ENCODE measurements around the gene POLR3G.
A peak's percentile ranks its signal among the peaks of the same experiment; 100 is the strongest.

The POLR3G gene

GRCh38 chr5:90558344-90559192 is 83.9 kb downstream of the POLR3G start, which contains the start of gene ADGRV1:
TSS of gene ADGRV1 (plus strand) at chr5:90558797. CDS start at chr5:90558896, 99 bp downstream.
- ChIA-PET POLR2A (interaction anchor here (0.9 to 3.9 kb wide), 5 partner anchors 11 to 824 kb away, joined by 3 to 27 read pairs (median 4); partner anchors contain the start of genes ARRDC3, MBLAC2 and POLR3G), CTCF (interaction anchor here (0.7 to 1.6 kb wide), 3 partner anchors 31 to 48 kb away, joined by 4 to 6 read pairs (median 4); no protein-coding TSS in a partner anchor)
- H3K9me3 ChIP-seq (ENCODE audit: control insufficient read depth, insufficient read depth, low read depth, low read length), result no peaks in the 10 kb centered on the region
- H3K36me3 ChIP-seq (ENCODE audit: control insufficient read depth in 2 of 2, insufficient read depth in 1 of 2, low read length in 2 of 2), result no peaks in the 10 kb centered on the region
- H3K4me1 ChIP-seq (ENCODE audit: control insufficient read depth, insufficient read depth, low read length), result peaks cover 36% of the 10 kb centered on the region
- peak within 1 kb of the TSS; percentile 92 for H3K27ac ChIP-seq (ENCODE audit: extremely low read depth, low read depth, low read length)
- H3K4me3 ChIP-seq (ENCODE audit: low read depth, low read length), result peak within 1 kb of the TSS; percentile 98
- TF ChIP-seq ZBTB20 (tag by site-specific recombination; IDR thresholded peaks at IDR 0.05), result peak; percentile 84
- peak; percentile 85 for TF ChIP-seq GLIS1 (tag by site-specific recombination; IDR thresholded peaks at IDR 0.05)
- TF ChIP-seq ZNF112 (tag by site-specific recombination; IDR thresholded peaks at IDR 0.05), result no peak
- no peak for TF ChIP-seq BCL11A (tag by site-specific recombination; IDR thresholded peaks at IDR 0.05; ENCODE audit: low read depth)
- TF ChIP-seq PBX3 (CRISPR knock-in tag; IDR thresholded peaks at IDR 0.05), result peak; percentile 87; the same call in 1 of the 2 replicates
- TF ChIP-seq ZNF558 (tag by site-specific recombination; IDR thresholded peaks at IDR 0.05), result peak; percentile 13; the same call in 1 of the 2 replicates
- 0 out of 2 replicates have a peak, but pooled peaks have one; percentile 56 for TF ChIP-seq ZSCAN18 (tag by site-specific recombination; IDR thresholded peaks at IDR 0.05)
- TF ChIP-seq ZNF311 (tag by site-specific recombination; IDR thresholded peaks at IDR 0.05; ENCODE audit: borderline replicate concordance), result no peak
- peak; percentile 98 for TF ChIP-seq SP3 (tag by site-specific recombination; IDR thresholded peaks at IDR 0.05)
- no peak for TF ChIP-seq AEBP2 (tag by site-specific recombination; IDR thresholded peaks at IDR 0.05; ENCODE audit: borderline replicate concordance)
- TF ChIP-seq ZNF214 (tag by site-specific recombination; IDR thresholded peaks at IDR 0.05; ENCODE audit: borderline replicate concordance), result no peak
- TF ChIP-seq ZBTB10 (tag by site-specific recombination; IDR thresholded peaks at IDR 0.05), result 0 out of 2 replicates have a peak, but pooled peaks have one; percentile 21
- no peak for TF ChIP-seq ELK4 (IDR thresholded peaks at IDR 0.05; ENCODE audit: borderline replicate concordance, low read depth, low read length)
- peak; percentile 87 for TF ChIP-seq ZNF629 (tag by site-specific recombination; IDR thresholded peaks at IDR 0.05)
- peak; percentile 92 for TF ChIP-seq ZNF610 (tag by site-specific recombination; IDR thresholded peaks at IDR 0.05; ENCODE audit: borderline replicate concordance)
- TF ChIP-seq SALL2 (tag by site-specific recombination; IDR thresholded peaks at IDR 0.05; ENCODE audit: borderline replicate concordance), result no peak
- TF ChIP-seq ZNF239 (tag by site-specific recombination; IDR thresholded peaks at IDR 0.05), result 0 out of 2 replicates have a peak, but pooled peaks have one; percentile 54
- TF ChIP-seq ZNF600 (tag by site-specific recombination; IDR thresholded peaks at IDR 0.05), result peak; percentile 98
- no peak for TF ChIP-seq ZNF140 (tag by site-specific recombination; IDR thresholded peaks at IDR 0.05)
- no peak for TF ChIP-seq ZNF121 (tag by site-specific recombination; IDR thresholded peaks at IDR 0.05)
- peak; percentile 73; the same call in 1 of the 2 replicates for TF ChIP-seq KLF7 (tag by site-specific recombination; IDR thresholded peaks at IDR 0.05; ENCODE audit: borderline replicate concordance)
- TF ChIP-seq ZNF221 (tag by site-specific recombination; IDR thresholded peaks at IDR 0.05; ENCODE audit: borderline replicate concordance), result no peak
- TF ChIP-seq KLF10 (tag by site-specific recombination; IDR thresholded peaks at IDR 0.05), result peak; percentile 90
- peak; percentile 78 for TF ChIP-seq ZNF561 (tag by site-specific recombination; IDR thresholded peaks at IDR 0.05; ENCODE audit: borderline replicate concordance)
- TF ChIP-seq KLF8 (tag by site-specific recombination; IDR thresholded peaks at IDR 0.05), result peak; percentile 97; the same call in 1 of the 2 replicates
- peak; percentile 83; the same call in 1 of the 2 replicates for TF ChIP-seq KLF16 (tag by site-specific recombination; IDR thresholded peaks at IDR 0.05)
- no peak for TF ChIP-seq ZNF626 (tag by site-specific recombination; IDR thresholded peaks at IDR 0.05)
- no peak for TF ChIP-seq ZFP41 (tag by site-specific recombination; IDR thresholded peaks at IDR 0.05; ENCODE audit: borderline replicate concordance)
- no peak for TF ChIP-seq ZNF548 (tag by site-specific recombination; IDR thresholded peaks at IDR 0.05)
